NCI-H1930 (cell line): ENCODE data around the gene UNC13D.
"Not testable (repeated sequence)": the region's sequence is repeated elsewhere in the genome, so short reads cannot be mapped to it uniquely, and the experiment has no call there.

ENCODE experiments used
- DNase-seq, 2 experiments: peaks; one replicate each; lab custom pipeline; 2025; lab: John Stamatoyannopoulos, UW

The UNC13D gene

GRCh38 chr17:75874323-75875181, 30.3 kb upstream of the UNC13D start:
- no peak for DNase-seq

GRCh38 chr17:75873587-75874322, 29.6 kb upstream of the UNC13D start:
- no peak for DNase-seq

GRCh38 chr17:75872434-75873351, 28.5 kb upstream of the UNC13D start:
- no peak for DNase-seq

DNA sequence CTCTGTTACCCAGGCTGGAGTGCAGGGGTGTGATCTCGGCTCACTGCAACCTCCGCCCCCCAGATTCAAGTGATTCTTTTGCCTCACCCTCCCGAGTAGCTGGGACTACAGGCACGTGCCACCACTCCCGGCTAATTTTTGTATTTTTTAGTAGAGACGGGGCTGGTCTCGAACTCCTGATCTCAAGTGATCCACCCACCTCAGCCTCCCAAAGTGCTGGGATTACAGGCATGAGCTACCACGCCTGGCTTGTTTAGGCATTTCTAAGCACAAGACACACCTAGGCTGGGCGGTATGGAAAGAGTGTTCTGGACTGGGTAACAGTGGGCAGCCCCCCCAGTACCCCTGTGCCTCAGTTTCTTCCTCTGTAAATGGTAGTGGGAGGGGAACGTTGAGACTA, 26.0 kb upstream of the UNC13D start:
- DNase-seq: not testable (repeated sequence)

DNA sequence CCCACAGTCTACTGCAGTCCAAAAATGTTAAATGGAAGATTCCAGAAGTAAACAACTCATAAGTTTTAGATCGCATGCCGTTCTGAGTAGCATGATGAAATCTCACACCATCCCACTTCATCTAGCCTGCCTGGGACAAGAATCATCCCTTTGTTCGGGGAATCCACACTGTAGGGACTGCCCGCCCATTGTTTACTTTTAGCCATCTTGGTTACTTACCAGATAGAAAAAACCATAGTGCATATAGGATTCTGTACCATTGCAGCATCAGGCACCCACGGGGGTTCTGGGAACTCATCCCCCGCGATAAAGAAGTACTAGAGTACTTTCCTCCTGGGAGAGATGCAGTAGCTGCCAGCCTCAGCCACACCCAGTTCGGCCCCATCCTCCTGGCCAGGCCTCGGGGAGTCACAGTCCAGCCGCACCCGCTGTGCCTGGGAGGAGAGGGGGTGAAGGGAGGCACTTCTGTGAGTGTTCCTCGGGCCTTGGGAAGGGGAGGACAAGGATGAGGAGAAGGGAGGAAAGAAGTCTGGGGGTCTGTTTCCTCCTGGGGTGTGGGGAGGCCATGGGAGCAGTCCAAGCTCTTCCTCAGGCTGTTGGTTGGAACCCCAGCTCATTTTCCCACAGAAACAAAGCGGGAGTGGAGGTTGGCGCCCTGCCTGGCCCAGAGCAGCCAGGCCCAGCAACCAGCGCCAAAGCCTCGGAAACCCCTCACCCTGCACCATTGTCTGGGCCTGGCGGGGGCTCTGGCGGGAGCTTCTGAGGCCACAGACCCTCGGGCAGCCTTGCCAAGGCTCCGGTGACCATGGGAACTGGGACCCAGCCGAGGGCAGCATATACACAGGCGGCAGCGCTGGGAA, 25.3 kb upstream of the UNC13D start:
- DNase-seq: no peak

- DNase-seq: not testable (repeated sequence)
Measured at GRCh38 chr17:75868730-75869281, 24.6 kb upstream of the UNC13D start.

DNA sequence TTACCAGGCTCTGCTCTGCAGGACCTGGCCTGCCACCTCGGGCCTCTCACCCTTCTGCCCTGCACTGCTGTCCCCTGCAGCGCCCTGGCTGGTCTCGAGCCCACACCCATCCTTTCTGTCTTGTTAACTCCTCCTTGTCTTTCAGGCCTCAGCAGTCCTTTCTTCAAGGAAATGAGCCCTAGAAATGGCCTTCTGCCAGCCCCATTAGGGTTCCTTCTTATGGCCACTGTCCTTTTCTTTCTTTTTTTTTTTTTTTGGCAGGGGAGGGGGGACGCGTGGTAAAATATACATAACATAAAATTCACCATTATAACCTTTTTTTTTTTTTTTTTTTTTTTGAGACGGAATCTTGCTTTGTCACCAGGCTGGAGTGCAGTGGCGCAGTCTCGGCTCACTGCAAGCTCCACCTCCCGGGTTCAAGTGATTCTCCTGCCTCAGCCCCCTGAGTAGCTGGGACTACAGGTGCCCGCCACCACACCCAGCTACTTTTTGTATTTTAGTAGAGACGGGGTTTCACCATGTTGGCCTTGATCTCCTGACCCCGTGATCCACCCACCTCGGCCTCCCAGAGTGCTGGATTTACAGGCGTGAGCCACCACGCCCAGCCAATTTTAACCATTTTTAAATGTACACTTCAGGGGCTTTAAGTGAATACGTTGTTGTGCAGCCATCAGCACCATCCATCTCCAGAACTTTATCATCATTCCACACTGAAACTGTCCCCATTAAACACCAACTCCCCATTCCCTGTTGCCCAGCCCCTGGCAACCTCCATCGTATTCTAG, 21.4 kb upstream of the UNC13D start:
- not testable (repeated sequence) for DNase-seq

DNA sequence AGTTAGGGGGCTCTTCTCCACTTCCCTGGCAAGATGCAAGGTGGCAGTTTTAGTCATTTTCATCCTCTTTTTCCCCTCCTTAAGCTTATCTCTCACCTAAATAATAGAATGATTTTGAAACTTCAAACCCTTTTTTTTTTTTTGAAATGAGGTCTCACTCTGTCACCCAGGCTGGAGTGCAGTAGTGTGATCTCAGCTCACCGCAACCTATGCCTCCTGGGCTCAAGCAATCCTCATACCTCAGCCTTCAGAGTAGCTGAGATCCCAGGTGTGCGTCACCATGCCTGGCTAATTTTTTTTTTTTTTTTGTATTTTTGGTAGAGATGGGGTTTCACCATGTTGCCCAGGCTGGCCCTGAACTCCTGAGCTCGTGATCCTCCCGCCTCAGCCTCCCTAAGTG, 20.7 kb upstream of the UNC13D start:
- DNase-seq: not testable (repeated sequence)

- DNase-seq: no peak
Measured at GRCh38 chr17:75864448-75864871, 20.3 kb upstream of the UNC13D start.

DNA sequence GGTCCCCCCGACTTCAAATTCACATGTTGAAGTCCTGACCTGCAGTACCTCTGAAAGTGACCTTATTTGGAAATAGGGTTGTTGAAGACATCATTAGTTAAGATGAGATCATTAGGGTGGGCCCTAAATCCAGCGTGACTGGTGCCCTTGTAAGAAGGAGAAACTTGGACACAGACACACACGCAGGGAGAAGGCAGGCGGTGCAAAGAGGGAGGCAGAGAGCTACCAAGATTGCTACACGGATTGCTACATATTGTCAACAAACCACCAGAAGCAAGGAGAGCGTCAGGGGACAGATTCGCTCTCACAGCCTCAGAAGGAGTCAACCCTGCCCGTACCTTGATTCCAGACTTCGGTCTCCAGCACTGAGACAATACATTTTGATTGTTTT, 17.7 kb upstream of the UNC13D start:
- DNase-seq: no peak

GRCh38 chr17:75859358-75859757, 15.2 kb upstream of the UNC13D start:
- not testable (repeated sequence) for DNase-seq

GRCh38 chr17:75856062-75856756, 12.0 kb upstream of the UNC13D start:
- no peak for DNase-seq

GRCh38 chr17:75855310-75856061, 11.3 kb upstream of the UNC13D start, which contains the start of gene WBP2:
Gene WBP2, minus strand, starts transcription at chr17:75855335. Its CDS starts 38 bp downstream, at chr17:75855297.
- peak; percentile 100 for DNase-seq

DNA sequence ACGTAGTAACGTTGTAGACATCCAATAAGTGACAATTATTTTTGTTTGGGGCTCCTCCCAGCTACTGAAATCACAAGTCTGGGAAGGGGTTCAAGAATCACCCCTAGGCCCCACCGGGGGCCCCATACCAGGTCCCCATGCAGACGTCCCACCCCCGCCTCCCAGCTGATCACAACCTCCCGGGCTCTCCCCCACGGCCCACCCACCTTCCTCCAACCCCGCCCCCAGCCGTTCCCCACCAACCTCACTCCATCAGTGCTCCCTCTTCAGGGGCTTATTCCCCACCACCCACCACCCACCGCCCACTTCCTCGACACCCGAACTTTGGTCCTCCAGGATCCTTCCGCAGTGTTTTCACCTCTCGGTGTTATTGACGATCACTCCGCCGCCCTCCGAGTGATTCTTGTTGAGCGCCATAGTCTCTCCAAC, 10.7 kb upstream of the UNC13D start:
- DNase-seq: no peak

DNA sequence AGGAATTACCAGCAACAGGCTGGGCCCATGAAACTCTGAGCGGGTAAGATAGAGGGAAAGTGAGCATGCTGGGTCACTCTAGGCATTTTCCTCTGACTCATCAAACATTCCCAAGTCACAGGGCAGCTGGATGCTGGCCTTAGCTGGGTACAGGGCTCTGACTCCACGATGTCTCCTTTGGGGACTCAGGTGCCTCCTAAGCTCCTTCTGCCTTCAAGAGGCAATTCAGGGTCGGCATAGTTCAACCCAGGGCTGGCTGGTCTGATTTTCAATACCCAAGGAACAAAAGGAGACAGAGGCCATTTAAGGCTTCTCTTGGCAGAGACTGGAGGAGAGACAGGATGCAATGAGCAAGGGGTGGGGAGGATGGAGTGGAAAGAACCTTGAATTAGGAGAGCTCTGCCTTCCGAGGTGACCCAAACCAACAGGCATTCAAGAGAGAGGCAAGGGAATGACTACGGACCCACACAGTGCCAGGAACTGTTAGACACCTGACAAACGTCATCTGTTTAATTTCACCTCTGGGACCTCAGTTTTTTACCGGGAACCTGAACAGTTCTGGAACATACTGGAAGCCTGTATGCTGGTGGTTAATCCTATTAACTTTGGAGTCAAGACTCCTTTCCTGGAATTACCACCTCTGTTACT, 10.0 kb upstream of the UNC13D start:
- no peak for DNase-seq

GRCh38 chr17:75853433-75853832, 9.2 kb upstream of the UNC13D start:
- DNase-seq: no peak

DNA sequence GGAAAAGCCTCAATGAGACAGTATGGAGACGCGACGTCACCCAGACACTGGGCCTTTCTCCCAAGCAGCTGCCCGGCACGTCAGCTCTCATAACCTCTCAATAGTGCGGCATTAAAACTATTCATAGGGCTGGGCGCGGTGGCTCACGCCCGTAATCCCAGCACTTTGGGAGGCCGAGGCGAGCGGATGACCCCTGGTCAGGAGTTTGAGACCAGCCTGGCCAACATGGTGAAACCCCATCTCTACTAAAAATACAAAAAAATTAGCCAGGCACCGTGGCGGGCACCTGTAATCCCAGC, 7.4 kb upstream of the UNC13D start:
- not testable (repeated sequence) for DNase-seq
